K562 treated with DMSO at 1 percent for 24 hours (cell line): ENCODE measurements around the gene TMEM169. TPM values are rescaled to one million over a fixed set of nuclear protein-coding genes. Genes with fewer than 3 reads are reported as not detected.

ENCODE experiments used
- total RNA-seq: library from RNA; unstranded; fragments of 300-600 nt; gene quantifications from 2 replicates; pipeline ENCODE4 v1.2.3, GENCODE V29; 2022; ENCODE audit warnings: low read depth; ENCODE audit not compliant: insufficient read depth

TMEM169 gene
- 0.59 and 1.2 TPM in 2 replicates for total RNA-seq

GRCh38 chr2:216081487-216082116 is at the start of gene TMEM169, which contains the start of gene PECR:
Gene TMEM169, plus strand, starts transcription at chr2:216081919. Its CDS starts 14,045 bp downstream, at chr2:216095964.
Gene PECR, minus strand, starts transcription at chr2:216081809. Its CDS starts 68 bp downstream, at chr2:216081741.

GRCh38 chr2:216108967-216109921 is 27.5 kb downstream of the TMEM169 start, which contains the start of gene XRCC5:
Gene XRCC5, plus strand, starts transcription at chr2:216109348. Its CDS starts 89 bp downstream, at chr2:216109437.

Other genes starting within 250 kb of the TMEM169 start
- 1.8 and 2.3 TPM in 2 replicates for gene MREG, start 68.4 kb upstream of the TMEM169 start, total RNA-seq
- 10.3 and 12.4 TPM in 2 replicates for gene PECR, start 110 bp upstream of the TMEM169 start, total RNA-seq
- gene XRCC5, start 27.4 kb downstream of the TMEM169 start, total RNA-seq = 79.3 and 87.1 TPM in 2 replicates